ENCODE measurements around the gene RTN1. TPM values are rescaled to one million over a fixed set of nuclear protein-coding genes. Genes with fewer than 3 reads are reported as not detected.

RTN1 gene
- total RNA-seq, 4 donors from 2014 or later: 2.9 to 13.6 (median 9.2) TPM

GRCh38 chr14:59582845-59583509 lies 287.6 kb downstream of the RTN1 start:
- Histone ChIP-seq H3K27me3 (no peaks in the 10 kb centered on the region), H3K9me3 (no peaks in the 10 kb centered on the region), H3K4me1 (peaks cover 0 to 4% (median 0%) of the 10 kb centered on the region in 4 donors), H3K36me3 (no peaks in the 10 kb centered on the region), H3K27ac (replicated peaks in 1 of 4) (no peak overlapping the region), H3K4me3 (no peak overlapping the region)
- no peak for TF ChIP-seq POLR2A (IDR thresholded peaks at IDR 0.05; ENCODE audit: low read depth)
- TF ChIP-seq EP300 (IDR thresholded peaks at IDR 0.05): no peak
- TF ChIP-seq, protein P1, sequence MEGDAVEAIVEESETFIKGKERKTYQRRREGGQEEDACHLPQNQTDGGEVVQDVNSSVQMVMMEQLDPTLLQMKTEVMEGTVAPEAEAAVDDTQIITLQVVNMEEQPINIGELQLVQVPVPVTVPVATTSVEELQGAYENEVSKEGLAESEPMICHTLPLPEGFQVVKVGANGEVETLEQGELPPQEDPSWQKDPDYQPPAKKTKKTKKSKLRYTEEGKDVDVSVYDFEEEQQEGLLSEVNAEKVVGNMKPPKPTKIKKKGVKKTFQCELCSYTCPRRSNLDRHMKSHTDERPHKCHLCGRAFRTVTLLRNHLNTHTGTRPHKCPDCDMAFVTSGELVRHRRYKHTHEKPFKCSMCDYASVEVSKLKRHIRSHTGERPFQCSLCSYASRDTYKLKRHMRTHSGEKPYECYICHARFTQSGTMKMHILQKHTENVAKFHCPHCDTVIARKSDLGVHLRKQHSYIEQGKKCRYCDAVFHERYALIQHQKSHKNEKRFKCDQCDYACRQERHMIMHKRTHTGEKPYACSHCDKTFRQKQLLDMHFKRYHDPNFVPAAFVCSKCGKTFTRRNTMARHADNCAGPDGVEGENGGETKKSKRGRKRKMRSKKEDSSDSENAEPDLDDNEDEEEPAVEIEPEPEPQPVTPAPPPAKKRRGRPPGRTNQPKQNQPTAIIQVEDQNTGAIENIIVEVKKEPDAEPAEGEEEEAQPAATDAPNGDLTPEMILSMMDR (IDR thresholded peaks at IDR 0.05): no peak
- TF ChIP-seq POLR2AphosphoS5 (IDR thresholded peaks at IDR 0.05): no peak
- intact Hi-C loops (cut with DNase I): no loop called here
- WGBS: 79% methylated on average over 23 of the region's 23 CpGs
- no peak for DNase-seq (ENCODE audit: extremely low spot score)

- 91% methylated on average over 3 of the region's 3 CpGs for WGBS
- Histone ChIP-seq H3K36me3 (no peaks in the 10 kb centered on the region), H3K27ac (replicated peaks in 1 of 4) (no peak overlapping the region), H3K27me3 (no peaks in the 10 kb centered on the region), H3K4me1 (peaks cover 0 to 4% (median 0%) of the 10 kb centered on the region in 4 donors), H3K9me3 (no peaks in the 10 kb centered on the region), H3K4me3 (no peak overlapping the region)
- intact Hi-C loops (cut with DNase I): no loop called here
- no peak for DNase-seq (ENCODE audit: extremely low spot score)
- TF ChIP-seq POLR2A (IDR thresholded peaks at IDR 0.05; ENCODE audit: low read depth): no peak
- TF ChIP-seq, protein P1 (IDR thresholded peaks at IDR 0.05): no peak
- no peak for TF ChIP-seq POLR2AphosphoS5 (IDR thresholded peaks at IDR 0.05)
- no peak for TF ChIP-seq EP300 (IDR thresholded peaks at IDR 0.05)
These were observed 288.4 kb downstream of the RTN1 start for GRCh38 chr14:59582161-59582560.

- TF ChIP-seq POLR2AphosphoS5 (IDR thresholded peaks at IDR 0.05): no peak
- no peak for TF ChIP-seq EP300 (IDR thresholded peaks at IDR 0.05)
- no peak for TF ChIP-seq POLR2A (IDR thresholded peaks at IDR 0.05; ENCODE audit: low read depth)
- TF ChIP-seq, protein P1 (IDR thresholded peaks at IDR 0.05): no peak
- H3K4me1 ChIP-seq: peaks cover 0 to 15% (median 8%) of the 10 kb centered on the region in 4 donors
- no peaks in the 10 kb centered on the region for H3K27me3 ChIP-seq
- no peak overlapping the region for H3K4me3 ChIP-seq
- no peak overlapping the region for H3K27ac ChIP-seq (replicated peaks in 1 of 4)
- 89% methylated on average over 2 of the region's 2 CpGs for WGBS
- no peak for DNase-seq (ENCODE audit: extremely low spot score)
- no peaks in the 10 kb centered on the region for H3K36me3 ChIP-seq
- intact Hi-C loops (cut with DNase I): no loop called here
- H3K9me3 ChIP-seq: no peaks in the 10 kb centered on the region
These were observed 289.7 kb downstream of the RTN1 start for GRCh38 chr14:59580911-59581310.

- DNase-seq (ENCODE audit: extremely low spot score): no peak
- H3K36me3 ChIP-seq: no peaks in the 10 kb centered on the region
- intact Hi-C loops (cut with DNase I): no loop called here
- 25% methylated on average over 33 of the region's 46 CpGs for WGBS
- H3K27me3 ChIP-seq: no peaks in the 10 kb centered on the region
- H3K27ac ChIP-seq (replicated peaks in 1 of 4): no peak within 1 kb of the TSS
- no peaks in the 10 kb centered on the region for H3K9me3 ChIP-seq
- H3K4me1 ChIP-seq: peaks cover 0 to 12% (median 8%) of the 10 kb centered on the region in 4 donors
- H3K4me3 ChIP-seq: peak within 1 kb of the TSS; percentile 44 to 52 (median 48)
- TF ChIP-seq POLR2AphosphoS5 (IDR thresholded peaks at IDR 0.05) (no peak), POLR2A (IDR thresholded peaks at IDR 0.05; ENCODE audit: low read depth) (no peak)
- TF ChIP-seq, protein P1 (IDR thresholded peaks at IDR 0.05): peak; percentile 45 to 65 (median 59)
These were observed 294.0 kb downstream of the RTN1 start, which contains the start of gene CCDC175 for GRCh38 chr14:59576332-59577294. Gene CCDC175, minus strand, starts transcription at chr14:59576812. Its CDS starts 37 bp downstream, at chr14:59576775.
